HepG2 (cell line): ENCODE measurements around the gene DMXL1. TPM values are rescaled to one million over a fixed set of nuclear protein-coding genes. Genes with fewer than 3 reads are reported as not detected.

Experiments used
- BCL3 ChIP-seq: sonication (generic); formaldehyde crosslinking; IDR thresholded peaks from 2 replicates; pipeline ENCODE4 v1.5.1; 2020; ENCODE audit warnings: mild to moderate bottlenecking, missing genetic modification reagents, moderate library complexity
- CBX5 ChIP-seq: sonication (generic); formaldehyde crosslinking; IDR thresholded peaks from 2 replicates; pipeline ENCODE4 v1.4.0; 2020; ENCODE audit warnings: missing genetic modification reagents, borderline replicate concordance
- CTCF ChIP-seq: sonication (generic); formaldehyde crosslinking; IDR thresholded peaks from 2 replicates; pipeline ENCODE4 v1.5.0; 2020; ENCODE audit warnings: mild to moderate bottlenecking, missing genetic modification reagents, moderate library complexity
- MLXIP ChIP-seq: sonication (generic); formaldehyde crosslinking; IDR thresholded peaks from 2 replicates; pipeline ENCODE4 v1.9.0; 2021; ENCODE audit warnings: missing genetic modification reagents, borderline replicate concordance
- PAX8 ChIP-seq: sonication (generic); formaldehyde crosslinking; IDR thresholded peaks from 2 replicates; pipeline ENCODE4 v1.8.0; 2022; ENCODE audit warnings: mild to moderate bottlenecking, missing genetic modification reagents, borderline replicate concordance
- STAG1 ChIP-seq: sonication (generic); formaldehyde crosslinking; IDR thresholded peaks from 2 replicates; pipeline ENCODE4 v1.4.0; 2020; ENCODE audit warnings: missing genetic modification reagents
- TFAP4 ChIP-seq: sonication (generic); IDR thresholded peaks from 2 replicates; pipeline ENCODE4 v1.6.1; 2016; ENCODE audit warnings: low read depth, borderline replicate concordance
- ZBTB37 ChIP-seq: sonication (generic); formaldehyde crosslinking; IDR thresholded peaks from 2 replicates; pipeline ENCODE4 v1.4.0; 2020; ENCODE audit warnings: mild to moderate bottlenecking, missing genetic modification reagents
- ZEB1 ChIP-seq: IDR thresholded peaks from 2 replicates; pipeline ENCODE4 v1.6.1; 2012; ENCODE audit warnings: mild to moderate bottlenecking, low read depth, inconsistent platforms; ENCODE audit not compliant: insufficient replicate concordance
- ZNF18 ChIP-seq: sonication (generic); formaldehyde crosslinking; IDR thresholded peaks from 2 replicates; pipeline ENCODE4 v1.8.0; 2022; ENCODE audit warnings: mild to moderate bottlenecking, missing genetic modification reagents; ENCODE audit not compliant: insufficient replicate concordance
- ZNF609 ChIP-seq: sonication (generic); formaldehyde crosslinking; IDR thresholded peaks from 2 replicates; pipeline ENCODE4 v1.4.0; 2020; ENCODE audit warnings: mild to moderate bottlenecking, missing genetic modification reagents, borderline replicate concordance
- ZNF629 ChIP-seq: sonication (generic); formaldehyde crosslinking; conservative IDR thresholded peaks from 2 replicates; pipeline ENCODE4 v1.5.0; 2020; ENCODE audit warnings: missing genetic modification reagents
- polyA plus RNA-seq, 8 experiments: library from polyadenylated mRNA; depleted of rRNA in 3 of 8; stranded (reverse) in 7 of 8; unstranded in 1 of 8; fragments of >200 nt; fragmentation: Illumina TruSeq in 4 of 8; extraction: Trizol in 4 of 8; gene quantifications; 2 replicates each; pipeline versions ENCODE4 v1.2.1 to v1.2.3, GENCODE V29; 2011 to 2016; ENCODE audit warnings: low read depth in 4 of 8, missing spikeins in 1 of 8, mixed read lengths in 1 of 8; ENCODE audit not compliant: insufficient read depth in 1 of 8
- total RNA-seq, 5 experiments: library from RNA; depleted of rRNA; stranded (reverse); fragments of >200 nt; fragmentation: Illumina TruSeq; extraction: Trizol; gene quantifications; 2 replicates each; pipeline ENCODE4 v1.2.3, GENCODE V29; 2016; ENCODE audit warnings: low read depth in 1 of 5

The DMXL1 gene
- total and polyA plus RNA-seq, 2 of the 13 experiments (the other 11 are each of a cell fraction or from before 2014, with no cell fraction given) = 6.9 to 18.6 TPM

GRCh38 chr5:119255571-119256356, 184.9 kb downstream of the DMXL1 start (continued):
- TF ChIP-seq ZNF609 (CRISPR knock-in tag) (no peak), PAX8 (CRISPR knock-in tag) (no peak), ZNF18 (peak; percentile 87), ZNF629 (CRISPR knock-in tag) (no peak), CBX5 (CRISPR knock-in tag) (no peak), CTCF (peak; percentile 77), ZEB1 (peak; percentile 49), MLXIP (CRISPR knock-in tag) (no peak), TFAP4 (peak; percentile 80), ZBTB37 (CRISPR knock-in tag) (no peak), BCL3 (CRISPR knock-in tag) (no peak), STAG1 (peak; percentile 77)
